HG02981 (cell line): Measurements from ENCODE around the gene CNOT4.

Experiments used
- ATAC-seq: cut with Tn5 transposase; IDR thresholded peaks from one replicate; pipeline ENCODE4 v1.9.1; 2021; ENCODE audit warnings: mild to moderate bottlenecking, moderate library complexity; ENCODE audit not compliant: unreplicated experiment

CNOT4 gene

GRCh38 chr7:135405969-135406368 lies 103.9 kb downstream of the CNOT4 start:
- no peak for ATAC-seq

- no peak for ATAC-seq
Observed at GRCh38 chr7:135403302-135403701, 106.6 kb downstream of the CNOT4 start.

GRCh38 chr7:135397689-135398088 lies 112.2 kb downstream of the CNOT4 start:
- no peak for ATAC-seq

- ATAC-seq = no peak
Observed at GRCh38 chr7:135392701-135393100, 117.2 kb downstream of the CNOT4 start.

- no peak for ATAC-seq
Observed at GRCh38 chr7:135391514-135391913, 118.4 kb downstream of the CNOT4 start.

GRCh38 chr7:135390829-135391228 lies 119.1 kb downstream of the CNOT4 start:
- no peak for ATAC-seq

- no peak for ATAC-seq
Observed at GRCh38 chr7:135389971-135390370, 119.9 kb downstream of the CNOT4 start.

- ATAC-seq = no peak
Observed at GRCh38 chr7:135388616-135389015, 121.3 kb downstream of the CNOT4 start.

- no peak for ATAC-seq
Observed at GRCh38 chr7:135386776-135387175, 123.1 kb downstream of the CNOT4 start.

- no peak for ATAC-seq
Observed at GRCh38 chr7:135386181-135386580, 123.7 kb downstream of the CNOT4 start.

GRCh38 chr7:135385209-135385608 lies 124.7 kb downstream of the CNOT4 start:
- no peak for ATAC-seq

GRCh38 chr7:135383525-135384175 lies 126.3 kb downstream of the CNOT4 start:
- ATAC-seq = no peak

- ATAC-seq = no peak
Observed at GRCh38 chr7:135382173-135382572, 127.7 kb downstream of the CNOT4 start.

- no peak for ATAC-seq
Observed at GRCh38 chr7:135381369-135381768, 128.5 kb downstream of the CNOT4 start.

- ATAC-seq = no peak
Observed at GRCh38 chr7:135380351-135380750, 129.6 kb downstream of the CNOT4 start.

- ATAC-seq = no peak
Observed at GRCh38 chr7:135377171-135377570, 132.7 kb downstream of the CNOT4 start.

- no peak for ATAC-seq
Observed at GRCh38 chr7:135375908-135376699, 133.8 kb downstream of the CNOT4 start.

GRCh38 chr7:135374736-135375135 lies 135.2 kb downstream of the CNOT4 start:
- ATAC-seq = no peak

- no peak for ATAC-seq
Observed at GRCh38 chr7:135372222-135372621, 137.7 kb downstream of the CNOT4 start.

- ATAC-seq = no peak
Observed at GRCh38 chr7:135370656-135371055, 139.2 kb downstream of the CNOT4 start.

- ATAC-seq = no peak
Observed at GRCh38 chr7:135369405-135369804, 140.5 kb downstream of the CNOT4 start.

GRCh38 chr7:135368416-135369186 lies 141.3 kb downstream of the CNOT4 start:
- ATAC-seq = no peak
